HEK293 (cell line): ENCODE measurements around the gene KBTBD13.

Experiments used
- CTCF ChIA-PET: fragments of 350-600 bp; formaldehyde crosslinking; extraction: SDS; loops from one replicate; lab custom pipeline; 2021; ENCODE audit warnings: antibody characterized with exemption; lab: Yijun Ruan, JAX
- POLR2A ChIA-PET: fragments of 300-600 bp; formaldehyde crosslinking; extraction: SDS; loops from one replicate; lab custom pipeline; 2020; ENCODE audit warnings: antibody characterized with exemption, inconsistent platforms; lab: Yijun Ruan, JAX
- H3K27ac ChIP-seq: fragments of 200-500 bp; sonication (Bioruptor generic); 2 replicates; pipeline ENCODE4 v1.5.1; 2014; ENCODE audit warnings: low read depth, low read length, control low read depth, inconsistent platforms; ENCODE audit errors: extremely low read depth
- H3K36me3 ChIP-seq, 2 experiments: fragments of 200-500 bp in 1 of 2; sonication (Bioruptor generic) in 1 of 2; 1 replicate in 1 of 2; 2 replicates in 1 of 2; pipeline ENCODE4 v1.5.1; 2014 to 2017; ENCODE audit warnings: inconsistent platforms in 2 of 2, low read length in 2 of 2; ENCODE audit not compliant: control insufficient read depth in 2 of 2, insufficient read depth in 1 of 2
- H3K4me1 ChIP-seq: fragments of 200-500 bp; sonication (Bioruptor generic); 2 replicates; pipeline ENCODE4 v1.5.1; 2014; ENCODE audit warnings: mild to moderate bottlenecking, low read length, inconsistent platforms; ENCODE audit not compliant: control insufficient read depth, insufficient read depth
- H3K4me3 ChIP-seq: 2 replicates; pipeline ENCODE4 v1.5.1; 2011; ENCODE audit warnings: low read depth, mild to moderate bottlenecking, control low read depth, low read length, moderate library complexity
- H3K9me3 ChIP-seq: fragments of 200-500 bp; sonication (Bioruptor generic); 2 replicates; pipeline ENCODE4 v1.5.1; 2014; ENCODE audit warnings: low read depth, low read length, inconsistent platforms; ENCODE audit not compliant: control insufficient read depth, insufficient read depth
- IKZF3 ChIP-seq: fragments of 450-650 bp; IDR thresholded peaks from 2 replicates; pipeline ENCODE4 v1.5.0; 2018; ENCODE audit warnings: missing biosample characterization, mild to moderate bottlenecking, missing genetic modification characterization, moderate library complexity
- PRDM6 ChIP-seq: fragments of 450-650 bp; formaldehyde crosslinking; IDR thresholded peaks from 2 replicates; pipeline ENCODE4 v1.5.1; 2017; ENCODE audit warnings: missing biosample characterization, missing genetic modification characterization
- REPIN1 ChIP-seq: fragments of 450-650 bp; formaldehyde crosslinking; IDR thresholded peaks from 2 replicates; pipeline ENCODE4 v1.5.1; 2017; ENCODE audit warnings: missing biosample characterization, missing genetic modification characterization, low read depth
- SCRT2 ChIP-seq: fragments of 450-650 bp; formaldehyde crosslinking; IDR thresholded peaks from 2 replicates; pipeline ENCODE4 v1.5.1; 2016; ENCODE audit warnings: missing biosample characterization, missing genetic modification characterization
- TCF7L2 ChIP-seq: IDR thresholded peaks from 2 replicates; pipeline ENCODE4 v1.6.1; 2011; ENCODE audit warnings: low read depth, mild to moderate bottlenecking, inconsistent platforms, low read length, moderate library complexity, borderline replicate concordance
- YY1 ChIP-seq: fragments of 450-650 bp; formaldehyde crosslinking; IDR thresholded peaks from 2 replicates; pipeline ENCODE4 v1.5.1; 2018; ENCODE audit warnings: missing biosample characterization, missing genetic modification characterization
- ZFHX2 ChIP-seq: fragments of 450-650 bp; formaldehyde crosslinking; conservative IDR thresholded peaks from 2 replicates; pipeline ENCODE4 v1.5.1; 2016; ENCODE audit warnings: missing biosample characterization, missing genetic modification characterization
- ZFP41 ChIP-seq: fragments of 450-650 bp; formaldehyde crosslinking; IDR thresholded peaks from 2 replicates; pipeline ENCODE4 v1.5.1; 2016; ENCODE audit warnings: missing biosample characterization, missing genetic modification characterization, borderline replicate concordance
- ZNF155 ChIP-seq: fragments of 450-650 bp; formaldehyde crosslinking; IDR thresholded peaks from 2 replicates; pipeline ENCODE4 v1.5.1; 2016; ENCODE audit warnings: missing biosample characterization, missing genetic modification characterization
- ZNF174 ChIP-seq: fragments of 450-650 bp; formaldehyde crosslinking; IDR thresholded peaks from 2 replicates; pipeline ENCODE4 v1.5.0; 2017; ENCODE audit warnings: missing biosample characterization, mild to moderate bottlenecking, missing genetic modification characterization
- ZNF211 ChIP-seq: fragments of 450-650 bp; formaldehyde crosslinking; IDR thresholded peaks from 2 replicates; pipeline ENCODE4 v1.5.1; 2016; ENCODE audit warnings: low read depth, missing biosample characterization, missing genetic modification characterization
- ZNF341 ChIP-seq: fragments of 450-650 bp; formaldehyde crosslinking; IDR thresholded peaks from 2 replicates; pipeline ENCODE4; 2016; ENCODE audit warnings: low read depth, missing biosample characterization, missing genetic modification characterization
- ZNF514 ChIP-seq: fragments of 450-650 bp; formaldehyde crosslinking; IDR thresholded peaks from 2 replicates; pipeline ENCODE4 v1.5.1; 2016; ENCODE audit warnings: missing biosample characterization, missing genetic modification characterization
- ZNF639 ChIP-seq: fragments of 450-650 bp; formaldehyde crosslinking; IDR thresholded peaks from 2 replicates; pipeline ENCODE4 v1.5.1; 2016; ENCODE audit warnings: missing biosample characterization, missing genetic modification characterization
- ZNF701 ChIP-seq: fragments of 450-650 bp; formaldehyde crosslinking; IDR thresholded peaks from 2 replicates; pipeline ENCODE4 v1.5.1; 2016; ENCODE audit warnings: missing biosample characterization, missing genetic modification characterization
- ZNF747 ChIP-seq: fragments of 450-650 bp; formaldehyde crosslinking; IDR thresholded peaks from 2 replicates; pipeline ENCODE4 v1.5.1; 2016; ENCODE audit warnings: missing biosample characterization, missing genetic modification characterization
- ZNF791 ChIP-seq: fragments of 450-650 bp; formaldehyde crosslinking; IDR thresholded peaks from 2 replicates; pipeline ENCODE4 v1.5.1; 2016; ENCODE audit warnings: missing biosample characterization, missing genetic modification characterization
- TF ChIP-seq, protein P1 (sequence below): fragments of 450-650 bp; formaldehyde crosslinking; IDR thresholded peaks from 2 replicates; pipeline ENCODE4 v1.5.1; 2017; ENCODE audit warnings: missing biosample characterization, missing genetic modification characterization
- TF ChIP-seq, protein P2 (sequence below): fragments of 450-650 bp; formaldehyde crosslinking; IDR thresholded peaks from 2 replicates; pipeline ENCODE4 v1.5.1; 2017; ENCODE audit warnings: missing biosample characterization, mild to moderate bottlenecking, missing genetic modification characterization, moderate library complexity

KBTBD13 gene

GRCh38 chr15:65067317-65067644 lies 9.3 kb upstream of the KBTBD13 start:
- POLR2A ChIA-PET, result no interaction called here
- Histone ChIP-seq H3K4me3 (no peak overlapping the region), H3K4me1 (no peaks in the 10 kb centered on the region), H3K27ac (no peak overlapping the region)
- TF ChIP-seq ZNF341 (tag by site-specific recombination), result no peak
- TF ChIP-seq, all 188 proteins: peak for 0
- CTCF ChIA-PET, result interaction anchor here (1.1 to 1.4 kb wide), 2 partner anchors 12 to 13 kb away, joined by 3 to 6 read pairs; no protein-coding TSS in a partner anchor
- Histone ChIP-seq H3K36me3 (no peaks in the 10 kb centered on the region), H3K9me3 (no peaks in the 10 kb centered on the region)

DNA sequence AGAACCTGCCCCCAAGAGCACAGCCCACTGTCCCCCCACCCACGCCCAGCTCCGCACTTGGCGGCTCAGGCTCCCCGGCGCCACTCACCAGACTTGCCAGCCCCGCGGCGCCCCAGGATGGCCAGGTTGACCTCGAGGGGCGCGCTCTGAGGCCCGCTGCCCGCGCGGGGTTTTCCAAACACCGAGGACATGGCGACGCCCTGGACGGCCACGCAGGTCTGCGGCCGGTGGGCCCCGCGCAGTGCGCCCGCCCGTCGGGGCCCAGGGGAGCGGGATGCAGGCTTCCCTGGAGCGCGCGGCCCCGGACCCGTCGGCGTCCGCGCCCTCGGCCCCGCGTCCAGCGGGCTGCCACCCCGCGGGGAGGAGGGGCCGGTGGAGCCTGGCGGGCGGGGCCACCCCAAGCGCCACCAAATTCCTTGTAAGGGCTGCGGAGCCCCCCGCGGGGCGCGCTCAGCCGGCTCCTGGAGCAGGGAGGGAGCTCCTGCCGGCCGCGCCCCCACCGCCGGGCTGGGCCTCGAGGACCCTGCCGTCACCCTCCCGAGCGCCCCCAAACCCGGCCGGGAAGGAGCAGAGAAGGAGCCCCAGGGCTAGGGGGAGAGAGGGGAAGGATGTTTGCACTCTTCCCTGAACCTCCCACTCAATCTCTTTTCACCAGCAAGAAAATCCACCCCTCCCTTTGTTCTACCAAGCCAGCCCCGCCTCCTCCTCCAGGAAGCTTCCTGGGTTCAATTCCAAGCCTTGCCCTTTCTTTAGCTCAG lies 8.7 kb upstream of the KBTBD13 start, which contains the start of gene RASL12:
Gene RASL12 (minus strand): TSS at position 347 of the 758 bp plus-strand sequence. CDS start 156 bp downstream, at position 191.
- Histone ChIP-seq H3K4me1 (no peaks in the 10 kb centered on the region), H3K4me3 (no peak within 1 kb of the TSS), H3K9me3 (no peaks in the 10 kb centered on the region), H3K36me3 (no peaks in the 10 kb centered on the region), H3K27ac (no peak within 1 kb of the TSS)
- CTCF ChIA-PET, result interaction anchor here (1.1 to 1.5 kb wide), 2 partner anchors 14 to 15 kb away, joined by 3 to 8 read pairs; no protein-coding TSS in a partner anchor
- TF ChIP-seq ZNF639 (tag by site-specific recombination) (no peak), ZNF155 (no peak), ZNF514 (tag by site-specific recombination) (no peak), ZFHX2 (tag by site-specific recombination) (no peak), YY1 (tag by site-specific recombination) (no peak), REPIN1 (tag by site-specific recombination) (no peak), ZNF174 (tag by site-specific recombination) (no peak), ZFP41 (tag by site-specific recombination) (no peak), ZNF791 (no peak), ZNF701 (tag by site-specific recombination) (no peak), ZNF747 (tag by site-specific recombination) (no peak), ZNF211 (tag by site-specific recombination) (no peak), SCRT2 (no peak), IKZF3 (no peak), PRDM6 (tag by site-specific recombination) (no peak), TCF7L2 (no peak)
- TF ChIP-seq, protein P1, sequence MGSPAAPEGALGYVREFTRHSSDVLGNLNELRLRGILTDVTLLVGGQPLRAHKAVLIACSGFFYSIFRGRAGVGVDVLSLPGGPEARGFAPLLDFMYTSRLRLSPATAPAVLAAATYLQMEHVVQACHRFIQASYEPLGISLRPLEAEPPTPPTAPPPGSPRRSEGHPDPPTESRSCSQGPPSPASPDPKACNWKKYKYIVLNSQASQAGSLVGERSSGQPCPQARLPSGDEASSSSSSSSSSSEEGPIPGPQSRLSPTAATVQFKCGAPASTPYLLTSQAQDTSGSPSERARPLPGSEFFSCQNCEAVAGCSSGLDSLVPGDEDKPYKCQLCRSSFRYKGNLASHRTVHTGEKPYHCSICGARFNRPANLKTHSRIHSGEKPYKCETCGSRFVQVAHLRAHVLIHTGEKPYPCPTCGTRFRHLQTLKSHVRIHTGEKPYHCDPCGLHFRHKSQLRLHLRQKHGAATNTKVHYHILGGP (tag by site-specific recombination), result no peak
- TF ChIP-seq, protein P2, sequence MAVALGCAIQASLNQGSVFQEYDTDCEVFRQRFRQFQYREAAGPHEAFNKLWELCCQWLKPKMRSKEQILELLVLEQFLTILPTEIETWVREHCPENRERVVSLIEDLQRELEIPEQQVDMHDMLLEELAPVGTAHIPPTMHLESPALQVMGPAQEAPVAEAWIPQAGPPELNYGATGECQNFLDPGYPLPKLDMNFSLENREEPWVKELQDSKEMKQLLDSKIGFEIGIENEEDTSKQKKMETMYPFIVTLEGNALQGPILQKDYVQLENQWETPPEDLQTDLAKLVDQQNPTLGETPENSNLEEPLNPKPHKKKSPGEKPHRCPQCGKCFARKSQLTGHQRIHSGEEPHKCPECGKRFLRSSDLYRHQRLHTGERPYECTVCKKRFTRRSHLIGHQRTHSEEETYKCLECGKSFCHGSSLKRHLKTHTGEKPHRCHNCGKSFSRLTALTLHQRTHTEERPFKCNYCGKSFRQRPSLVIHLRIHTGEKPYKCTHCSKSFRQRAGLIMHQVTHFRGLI (tag by site-specific recombination), result no peak
- POLR2A ChIA-PET, result interaction anchor here (0.7 kb wide), 1 partner anchor 429 kb away, joined by 3 read pairs; no protein-coding TSS in a partner anchor
